HCT116 (cell line): ENCODE measurements around the gene ZNF462. TPM values are rescaled to one million over a fixed set of nuclear protein-coding genes. Genes with fewer than 3 reads are reported as not detected.

ENCODE experiments used
- ATAC-seq: fragments of 200-7000 bp; cut with Tn5 transposase; 2 replicates; pipeline ENCODE4 v1.9.1; 2020; ENCODE audit warnings: mild to moderate bottlenecking, moderate library complexity
- BruUV-seq: library from RNA; stranded (reverse); fragments of 400-500 nt; replicated peaks from 2 replicates; lab custom pipeline; 2021; lab: Mats Ljungman, UMichigan
- CTCF ChIA-PET: fragments of 300-600 bp; sonication (Branson Sonifier 250); formaldehyde crosslinking; loops from one replicate; lab custom pipeline; 2021; ENCODE audit warnings: antibody characterized with exemption; lab: Charles Lee
- POLR2A ChIA-PET: fragments of 300-600, 350-600 bp; sonication (Branson Sonifier 250); formaldehyde crosslinking; loops from one replicate; lab custom pipeline; 2021; ENCODE audit warnings: antibody characterized with exemption; lab: Charles Lee
- RAD21 ChIA-PET, 2 experiments: fragments of 300-600 bp; sonication (Branson Sonifier 250); formaldehyde crosslinking; loops; one replicate each; lab custom pipeline; 2023; ENCODE audit warnings: low total read pairs in 2 of 2; ENCODE audit not compliant: uncharacterized antibody in 2 of 2, unreplicated experiment in 2 of 2, low non-redundant PET in 1 of 2; lab: Charles Lee
- DNase-seq: peaks from one replicate; pipeline ENCODE4 v3.0.0-alpha.2; 2010; ENCODE audit warnings: low read depth, low spot score
- H2AFZ ChIP-seq: fragments of 200-600 bp; shearing (Covaris generic), sonication (generic); 2 replicates; pipeline ENCODE4 v1.6.1; 2017; ENCODE audit warnings: low read depth, mixed run types, mixed read lengths, antibody characterized with exemption, low read length; ENCODE audit not compliant: poor library complexity, severe bottlenecking
- H3K27ac ChIP-seq: 2 replicates; pipeline ENCODE4 v1.5.1; 2012; ENCODE audit warnings: low read depth, low read length
- H3K27me3 ChIP-seq: fragments of 200-600 bp; sonication (generic); 2 replicates; pipeline ENCODE4 v1.6.1; 2016; ENCODE audit warnings: mixed run types, low read length, mixed read lengths; ENCODE audit not compliant: insufficient read depth
- H3K36me3 ChIP-seq, 2 experiments: fragments of 200-500 bp in 1 of 2; fragments of 200-600 bp in 1 of 2; sonication (Bioruptor generic) in 1 of 2; sonication (generic) in 1 of 2; 2 replicates each; pipeline versions ENCODE4 v1.5.1 to v1.6.1; 2014 to 2016; ENCODE audit warnings: low read length in 2 of 2, inconsistent platforms in 1 of 2, mixed read lengths in 1 of 2, mixed run types in 1 of 2; ENCODE audit not compliant: insufficient read depth in 2 of 2, control insufficient read depth in 1 of 2
- H3K4me1 ChIP-seq, 2 experiments: fragments of 200-600 bp in 1 of 2; sonication (generic) in 1 of 2; 2 replicates each; pipeline versions ENCODE4 v1.5.1 to v1.6.1; 2012 to 2017; ENCODE audit warnings: low read length in 2 of 2, inconsistent platforms in 1 of 2, mild to moderate bottlenecking in 1 of 2, mixed read lengths in 1 of 2, mixed run types in 1 of 2, moderate library complexity in 1 of 2; ENCODE audit not compliant: insufficient read depth in 2 of 2, control insufficient read depth in 1 of 2
- H3K4me2 ChIP-seq: fragments of 200-600 bp; sonication (generic); 2 replicates; pipeline ENCODE4 v1.6.1; 2017; ENCODE audit warnings: mixed run types, low read length, mixed read lengths
- H3K4me3 ChIP-seq, 2 experiments: fragments of 200-600 bp in 1 of 2; sonication (generic) in 1 of 2; replicated peaks in 1 of 2; 2 replicates each; pipeline ENCODE4 v1.5.1; 2011 to 2016; ENCODE audit warnings: low read length in 2 of 2, control low read depth in 1 of 2, low read depth in 1 of 2, mild to moderate bottlenecking in 1 of 2, mixed read lengths in 1 of 2, mixed run types in 1 of 2
- H3K79me2 ChIP-seq: fragments of 200-600 bp; sonication (generic); 2 replicates; pipeline ENCODE4 v1.6.1; 2017; ENCODE audit warnings: mild to moderate bottlenecking, mixed run types, low read length, moderate library complexity, mixed read lengths; ENCODE audit not compliant: insufficient read depth
- H3K9ac ChIP-seq: fragments of 200-600 bp; sonication (generic); 2 replicates; pipeline ENCODE4 v1.6.1; 2016; ENCODE audit warnings: low read length, mixed read lengths
- H3K9me2 ChIP-seq: fragments of 200-600 bp; sonication (generic), shearing (Covaris generic); 2 replicates; pipeline ENCODE4 v1.6.1; 2017; ENCODE audit warnings: mixed run types, mild to moderate bottlenecking, moderate library complexity; ENCODE audit not compliant: insufficient read depth
- H3K9me3 ChIP-seq, 2 experiments: fragments of 200-500 bp in 1 of 2; fragments of 200-600 bp in 1 of 2; sonication (Bioruptor generic) in 1 of 2; sonication (generic) in 1 of 2; 2 replicates each; pipeline ENCODE4 v1.6.1; 2014 to 2017; ENCODE audit warnings: low read length in 2 of 2, mixed read lengths in 2 of 2, inconsistent platforms in 1 of 2, low read depth in 1 of 2, mild to moderate bottlenecking in 1 of 2, mixed run types in 1 of 2, moderate library complexity in 1 of 2; ENCODE audit not compliant: control insufficient read depth in 1 of 2, insufficient read depth in 1 of 2
- H4K20me1 ChIP-seq: fragments of 200-600 bp; sonication (generic), shearing (Covaris generic); 2 replicates; pipeline ENCODE4 v1.6.1; 2017; ENCODE audit warnings: mixed run types, mild to moderate bottlenecking, moderate library complexity; ENCODE audit not compliant: insufficient read depth
- CBX3 ChIP-seq: IDR thresholded peaks from 2 replicates; pipeline ENCODE4 v1.6.1; 2012; ENCODE audit warnings: low read depth
- ELF1 ChIP-seq: IDR thresholded peaks from 2 replicates; pipeline ENCODE4 v1.6.1; 2012; ENCODE audit warnings: low read depth, borderline replicate concordance
- EZH2 ChIP-seq: fragments of 200-600 bp; sonication (generic); IDR thresholded peaks from 2 replicates; pipeline ENCODE4 v1.6.1; 2017; ENCODE audit warnings: antibody characterized with exemption, mixed run types
- EZH2phosphoT487 ChIP-seq: fragments of 200-600 bp; IDR thresholded peaks from 2 replicates; pipeline ENCODE4 v1.6.1; 2018; ENCODE audit warnings: antibody characterized with exemption, borderline replicate concordance
- JUND ChIP-seq: IDR thresholded peaks from 2 replicates; pipeline ENCODE4 v1.6.1; 2012
- TCF7L2 ChIP-seq: IDR thresholded peaks from 2 replicates; pipeline ENCODE4 v1.7.0; 2011; ENCODE audit warnings: borderline replicate concordance, inconsistent platforms; ENCODE audit not compliant: insufficient read depth, insufficient read length; ENCODE audit errors: extremely low read depth
- ZFX ChIP-seq: fragments of 450-650 bp; IDR thresholded peaks from 2 replicates; pipeline ENCODE4 v1.6.1; 2017
- intact Hi-C: fragments of 100-400 bp; cut with micrococcal nuclease; formaldehyde crosslinking; loops from 2 replicates; pipeline ENCODE4 v1.10.0; 2022
- total RNA-seq: library from RNA; stranded (reverse); gene quantifications from one replicate; pipeline ENCODE4 v1.2.1, GENCODE V29; 2021; ENCODE audit not compliant: unreplicated experiment
- TF ChIP-seq, protein P1 (sequence below): IDR thresholded peaks from 2 replicates; pipeline ENCODE4 v1.6.1; 2011; ENCODE audit warnings: mild to moderate bottlenecking, low read length, moderate library complexity; ENCODE audit not compliant: insufficient replicate concordance; ENCODE audit errors: extremely low read depth
- TF ChIP-seq, protein P2 (sequence below), 3 experiments: fragments of 200-600 bp in 1 of 3; sonication (generic) in 1 of 3; IDR thresholded peaks in 2 of 3; conservative IDR thresholded peaks in 1 of 3; 2 replicates each; pipeline ENCODE4 v1.5.1; 2012 to 2017; ENCODE audit warnings: low read depth in 2 of 3, low read length in 2 of 3, antibody characterized with exemption in 1 of 3, borderline replicate concordance in 1 of 3, control low read depth in 1 of 3, mild to moderate bottlenecking in 1 of 3, mixed read lengths in 1 of 3, mixed run types in 1 of 3, moderate library complexity in 1 of 3; ENCODE audit not compliant: insufficient read depth in 1 of 3

Gene ZNF462
- total RNA-seq, 1 experiment from 2014 or later: 18.1 TPM

DNA sequence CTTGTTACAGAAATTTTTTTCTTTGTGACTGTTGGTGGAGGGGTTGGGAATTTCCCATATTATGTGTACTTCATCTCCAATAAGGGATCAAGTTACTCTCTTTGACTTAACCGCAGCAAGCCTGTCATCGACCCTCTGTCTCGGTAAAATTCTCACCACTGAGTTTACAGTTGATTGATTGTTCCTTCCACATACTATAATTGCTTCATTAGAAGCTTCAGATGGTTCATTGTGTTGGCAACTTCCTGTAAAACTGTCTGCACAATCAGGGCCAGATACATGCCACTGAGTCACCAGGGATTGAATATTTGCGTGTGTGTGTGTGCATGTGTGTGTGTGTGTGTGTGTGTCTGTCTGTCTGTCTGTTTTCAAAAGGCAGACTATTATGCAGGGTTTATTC is 176.6 kb downstream of the ZNF462 start:
- no peaks in the 10 kb centered on the region for H3K36me3 ChIP-seq
- H3K9ac ChIP-seq: no peak overlapping the region
- H3K9me2 ChIP-seq: no peaks in the 10 kb centered on the region
- intact Hi-C loops: no loop called here
- BruUV-seq: no TSS peak
- no peaks in the 10 kb centered on the region for H3K4me1 ChIP-seq
- ChIA-PET RAD21 (no interaction called here), POLR2A (no interaction called here), CTCF (no interaction called here)
- ATAC-seq (no peak), DNase-seq (no peak)
- H3K27ac ChIP-seq: no peak overlapping the region
- H3K9me3 ChIP-seq: no peaks in the 10 kb centered on the region
- no peaks in the 10 kb centered on the region for H3K79me2 ChIP-seq
- H3K4me2 ChIP-seq: no peak overlapping the region
- no peak overlapping the region for H2AFZ ChIP-seq
- H4K20me1 ChIP-seq: no peaks in the 10 kb centered on the region
- no peak overlapping the region for H3K4me3 ChIP-seq
- TF ChIP-seq EZH2phosphoT487 (no peak), TCF7L2 (no peak), EZH2 (no peak), JUND (no peak), ZFX (no peak), CBX3 (no peak), ELF1 (no peak)
- TF ChIP-seq, protein P1, sequence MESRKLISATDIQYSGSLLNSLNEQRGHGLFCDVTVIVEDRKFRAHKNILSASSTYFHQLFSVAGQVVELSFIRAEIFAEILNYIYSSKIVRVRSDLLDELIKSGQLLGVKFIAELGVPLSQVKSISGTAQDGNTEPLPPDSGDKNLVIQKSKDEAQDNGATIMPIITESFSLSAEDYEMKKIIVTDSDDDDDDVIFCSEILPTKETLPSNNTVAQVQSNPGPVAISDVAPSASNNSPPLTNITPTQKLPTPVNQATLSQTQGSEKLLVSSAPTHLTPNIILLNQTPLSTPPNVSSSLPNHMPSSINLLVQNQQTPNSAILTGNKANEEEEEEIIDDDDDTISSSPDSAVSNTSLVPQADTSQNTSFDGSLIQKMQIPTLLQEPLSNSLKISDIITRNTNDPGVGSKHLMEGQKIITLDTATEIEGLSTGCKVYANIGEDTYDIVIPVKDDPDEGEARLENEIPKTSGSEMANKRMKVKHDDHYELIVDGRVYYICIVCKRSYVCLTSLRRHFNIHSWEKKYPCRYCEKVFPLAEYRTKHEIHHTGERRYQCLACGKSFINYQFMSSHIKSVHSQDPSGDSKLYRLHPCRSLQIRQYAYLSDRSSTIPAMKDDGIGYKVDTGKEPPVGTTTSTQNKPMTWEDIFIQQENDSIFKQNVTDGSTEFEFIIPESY: no peak
- TF ChIP-seq, protein P2, sequence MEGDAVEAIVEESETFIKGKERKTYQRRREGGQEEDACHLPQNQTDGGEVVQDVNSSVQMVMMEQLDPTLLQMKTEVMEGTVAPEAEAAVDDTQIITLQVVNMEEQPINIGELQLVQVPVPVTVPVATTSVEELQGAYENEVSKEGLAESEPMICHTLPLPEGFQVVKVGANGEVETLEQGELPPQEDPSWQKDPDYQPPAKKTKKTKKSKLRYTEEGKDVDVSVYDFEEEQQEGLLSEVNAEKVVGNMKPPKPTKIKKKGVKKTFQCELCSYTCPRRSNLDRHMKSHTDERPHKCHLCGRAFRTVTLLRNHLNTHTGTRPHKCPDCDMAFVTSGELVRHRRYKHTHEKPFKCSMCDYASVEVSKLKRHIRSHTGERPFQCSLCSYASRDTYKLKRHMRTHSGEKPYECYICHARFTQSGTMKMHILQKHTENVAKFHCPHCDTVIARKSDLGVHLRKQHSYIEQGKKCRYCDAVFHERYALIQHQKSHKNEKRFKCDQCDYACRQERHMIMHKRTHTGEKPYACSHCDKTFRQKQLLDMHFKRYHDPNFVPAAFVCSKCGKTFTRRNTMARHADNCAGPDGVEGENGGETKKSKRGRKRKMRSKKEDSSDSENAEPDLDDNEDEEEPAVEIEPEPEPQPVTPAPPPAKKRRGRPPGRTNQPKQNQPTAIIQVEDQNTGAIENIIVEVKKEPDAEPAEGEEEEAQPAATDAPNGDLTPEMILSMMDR (IDR thresholded peaks at IDR 0.05 in 2 of 3, conservative IDR thresholded peaks at IDR 0.05 in 1 of 3; ENCODE audit: borderline replicate concordance in 1 of 3, insufficient read depth in 1 of 3, low read depth in 2 of 3, low read length in 2 of 3): no peak
- peaks cover 12% of the 10 kb centered on the region for H3K27me3 ChIP-seq
